Fibroblast of lung (primary cell): ENCODE data around the gene TMEM236.

Experiments used
- CTCF ChIP-seq, 2 donors: IDR thresholded peaks in 1 of 2; conservative IDR thresholded peaks in 1 of 2; 1 replicate in 1 of 2; 2 replicates in 1 of 2; pipeline ENCODE4 v1.5.1; 2011 to 2012; ENCODE audit warnings: low read length in 2 of 2, control low read depth in 1 of 2, inconsistent platforms in 1 of 2, low read depth in 1 of 2, mild to moderate bottlenecking in 1 of 2
- EZH2 ChIP-seq: IDR thresholded peaks from 2 replicates; pipeline ENCODE4 v1.5.1; 2012; ENCODE audit warnings: low read length, control low read depth, mild to moderate bottlenecking; ENCODE audit errors: missing control alignments

DNA sequence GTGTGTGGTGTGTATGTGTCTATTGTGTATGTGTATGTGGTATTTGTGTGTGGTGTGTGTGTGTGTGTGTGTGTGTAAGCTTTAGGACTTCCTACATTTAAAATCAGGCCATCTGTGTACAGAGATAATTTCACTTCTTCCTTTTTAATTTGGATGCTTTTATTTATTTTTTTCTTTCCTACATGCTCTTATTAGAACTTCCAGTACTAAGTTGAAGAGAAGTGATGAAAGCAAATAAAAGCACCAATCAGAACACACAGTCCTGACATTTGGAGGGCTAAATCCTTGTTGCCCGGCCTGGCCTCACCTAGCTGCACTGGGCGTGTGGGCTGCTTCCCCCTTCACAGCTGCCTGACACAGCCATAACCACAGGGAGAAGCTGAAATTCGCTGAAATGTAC lies 53.3 kb downstream of the TMEM236 start:
- TF ChIP-seq CTCF (conservative IDR thresholded peaks at IDR 0.05 in 1 of 2, IDR thresholded peaks at IDR 0.05 in 1 of 2; ENCODE audit: low read depth in 1 of 2, low read length in 2 of 2) (no peak), EZH2 (no peak)
